ENCODE data around the gene PLCXD1.

DNA sequence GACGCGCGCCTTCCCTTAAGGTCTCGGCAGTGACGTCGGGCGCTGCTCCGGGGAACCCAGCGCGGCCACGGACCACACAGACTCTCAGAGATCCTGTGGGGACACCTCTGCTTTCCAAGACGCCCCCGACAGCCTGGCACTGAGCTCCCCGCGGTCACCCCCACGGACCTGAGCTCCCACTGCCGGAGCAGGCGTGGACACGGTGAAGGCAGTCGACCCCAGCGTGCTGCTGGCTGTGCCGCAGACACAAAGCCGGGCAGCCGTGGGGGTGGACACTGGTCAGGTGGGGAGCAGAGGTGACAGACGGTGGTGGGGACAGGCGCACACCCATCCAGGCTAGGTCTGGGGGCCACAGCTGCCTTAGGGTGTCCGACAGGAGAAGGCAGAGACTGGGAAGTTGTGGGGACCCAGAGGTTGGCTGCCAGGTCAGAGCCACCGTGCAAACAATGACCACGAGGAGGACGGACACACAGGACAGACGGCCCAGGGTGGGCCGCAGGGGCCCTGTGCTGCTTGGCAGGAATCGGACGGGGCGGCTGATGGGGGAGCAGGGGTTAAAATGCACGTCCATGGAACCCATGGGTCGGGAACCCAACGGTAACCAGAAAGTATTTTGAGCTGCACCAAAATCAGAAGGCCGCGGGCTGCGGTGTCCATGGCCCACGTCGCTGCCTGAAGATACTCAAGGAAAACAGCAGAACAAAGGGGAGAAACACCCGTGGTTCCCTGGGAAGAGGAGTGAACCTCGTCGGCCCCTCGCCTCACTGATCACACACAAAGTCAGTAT lies 54.0 kb downstream of the PLCXD1 start:
- TF ChIP-seq CTCF (IDR thresholded peaks at IDR 0.05), result no peak
- TF ChIP-seq POLR2A (IDR thresholded peaks at IDR 0.05), result no peak
